Panc1 (cell line): ENCODE data around the gene MYOT. TPM values are rescaled to one million over a fixed set of nuclear protein-coding genes. Genes with fewer than 3 reads are reported as not detected.

ENCODE experiments used
- ATAC-seq: fragments of 200-7000 bp; cut with Tn5 transposase; 2 replicates; pipeline ENCODE4 v1.9.1; 2020; ENCODE audit warnings: mild to moderate bottlenecking, moderate library complexity
- BruUV-seq: library from RNA; stranded (reverse); fragments of 400-500 nt; replicated peaks from 2 replicates; lab custom pipeline; 2021; lab: Mats Ljungman, UMichigan
- CTCF ChIA-PET: fragments of 300-600 bp; sonication (Branson Sonifier 250); formaldehyde crosslinking; loops from one replicate; lab custom pipeline; 2022; ENCODE audit warnings: antibody characterized with exemption; lab: Charles Lee
- POLR2A ChIA-PET: fragments of 300-600 bp; sonication (Branson Sonifier 250); formaldehyde crosslinking; loops from one replicate; lab custom pipeline; 2022; ENCODE audit warnings: antibody characterized with exemption; lab: Charles Lee
- DNase-seq: peaks from one replicate; pipeline ENCODE4 v3.0.0-alpha.2; 2010; ENCODE audit warnings: low read depth, low spot score
- H3K27ac ChIP-seq: 2 replicates; pipeline ENCODE4 v1.5.1; 2011; ENCODE audit warnings: mild to moderate bottlenecking, low read length, inconsistent platforms
- H3K27me3 ChIP-seq: fragments of 200-500 bp; sonication (Bioruptor generic); 2 replicates; pipeline ENCODE4 v1.6.0; 2014; ENCODE audit warnings: low read length, inconsistent platforms; ENCODE audit not compliant: control insufficient read depth, insufficient read depth
- H3K36me3 ChIP-seq: fragments of 200-500 bp; sonication (Bioruptor generic); 2 replicates; pipeline ENCODE4 v1.5.1; 2014; ENCODE audit warnings: inconsistent platforms, mild to moderate bottlenecking, low read length, moderate library complexity; ENCODE audit not compliant: control insufficient read depth, insufficient read depth
- H3K4me1 ChIP-seq: 2 replicates; pipeline ENCODE4 v1.5.1; 2011; ENCODE audit warnings: inconsistent platforms, mild to moderate bottlenecking, low read length, moderate library complexity; ENCODE audit not compliant: control insufficient read depth, insufficient read depth
- H3K4me3 ChIP-seq, 2 experiments: 2 replicates each; pipeline ENCODE4 v1.5.1; 2011 to 2012; ENCODE audit warnings: low read depth in 2 of 2, low read length in 2 of 2, mild to moderate bottlenecking in 2 of 2, inconsistent platforms in 1 of 2, moderate library complexity in 1 of 2
- H3K9me3 ChIP-seq: fragments of 200-500 bp; sonication (Bioruptor generic); 2 replicates; pipeline ENCODE4 v1.5.1; 2014; ENCODE audit warnings: low read depth, mild to moderate bottlenecking, inconsistent platforms, low read length, moderate library complexity; ENCODE audit not compliant: control insufficient read depth, insufficient read depth
- CTCF ChIP-seq: fragments of 450-650 bp; IDR thresholded peaks from 2 replicates; pipeline ENCODE4 v1.5.1; 2017; ENCODE audit warnings: mild to moderate bottlenecking
- POLR2AphosphoS5 ChIP-seq: IDR thresholded peaks from 2 replicates; pipeline ENCODE4 v1.6.1; 2012; ENCODE audit warnings: mild to moderate bottlenecking, low read depth, low read length, moderate library complexity
- REST ChIP-seq, 2 experiments: IDR thresholded peaks; 2 replicates each; pipeline ENCODE4 v1.6.1; 2011 to 2012; ENCODE audit warnings: low read depth in 2 of 2, control low read depth in 1 of 2, low read length in 1 of 2, mild to moderate bottlenecking in 1 of 2, moderate library complexity in 1 of 2; ENCODE audit not compliant: insufficient read depth in 1 of 2
- SIN3A ChIP-seq: IDR thresholded peaks from 2 replicates; pipeline ENCODE4 v1.6.1; 2012; ENCODE audit warnings: low read depth, mild to moderate bottlenecking, low read length, moderate library complexity, borderline replicate concordance; ENCODE audit not compliant: insufficient read depth
- TCF7L2 ChIP-seq: IDR thresholded peaks from 2 replicates; pipeline ENCODE4 v1.6.1; 2011; ENCODE audit warnings: mild to moderate bottlenecking, low read depth, low read length, inconsistent platforms
- in situ Hi-C: cut with HindIII; loops from 2 replicates; pipeline ENCODE4 v1.10.0; 2016; ENCODE audit warnings: low sequenced_read_pairs, low pct_unique_long_range_greater_than_20kb
- intact Hi-C: fragments of 100-400 bp; cut with micrococcal nuclease; formaldehyde crosslinking; loops from one replicate; pipeline ENCODE4 v1.10.0; 2022; ENCODE audit not compliant: unreplicated experiment
- total RNA-seq: library from RNA; stranded (reverse); gene quantifications from one replicate; pipeline ENCODE4 v1.2.1, GENCODE V29; 2021; ENCODE audit not compliant: unreplicated experiment

Gene MYOT
- total RNA-seq, 1 experiment from 2014 or later: not detected

DNA sequence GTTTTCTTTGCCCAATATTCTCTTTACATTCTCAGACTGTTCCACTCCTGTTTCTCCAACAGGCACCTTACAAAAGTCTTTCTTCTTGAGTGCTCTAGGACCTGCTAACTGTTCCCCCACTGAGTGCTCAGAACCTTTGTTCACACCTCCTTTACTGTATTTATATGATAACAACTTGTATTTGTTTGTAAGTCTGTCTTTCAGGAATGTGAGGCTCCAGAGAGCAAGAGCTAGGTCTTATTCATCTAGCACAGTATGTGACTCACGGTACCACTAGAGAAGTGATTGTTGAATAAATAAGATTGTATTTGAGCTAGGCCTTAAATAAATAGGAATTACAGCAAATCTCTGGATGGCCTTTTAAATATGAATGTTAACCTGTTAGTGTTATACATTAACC is 42.5 kb upstream of the MYOT start:
- no peak overlapping the region for H3K4me3 ChIP-seq
- no peaks in the 10 kb centered on the region; the same call in 1 of the 2 replicates for H3K4me1 ChIP-seq
- TF ChIP-seq CTCF: no peak
- TF ChIP-seq REST (IDR thresholded peaks at IDR 0.05; ENCODE audit: insufficient read depth in 1 of 2, low read depth in 2 of 2, low read length in 1 of 2): no peak
- TF ChIP-seq SIN3A: no peak
- TF ChIP-seq TCF7L2: no peak
- TF ChIP-seq POLR2AphosphoS5: no peak
- intact Hi-C loops: no loop called here
- ChIA-PET CTCF (interaction anchor here (0.8 kb wide), 1 partner anchor 46 kb away, joined by 3 read pairs; no protein-coding TSS in a partner anchor), POLR2A (no interaction called here)
- no TSS peak for BruUV-seq
- no peaks in the 10 kb centered on the region for H3K36me3 ChIP-seq
- no peaks in the 10 kb centered on the region for H3K9me3 ChIP-seq
- H3K27ac ChIP-seq: no peak overlapping the region
- ATAC-seq (no peak), DNase-seq (peak; percentile 2)
- H3K27me3 ChIP-seq: no peaks in the 10 kb centered on the region
- in situ Hi-C loops: no loop called here

GRCh38 chr5:137826067-137826466 is 41.6 kb upstream of the MYOT start:
- POLR2A ChIA-PET: interaction anchor here (0.5 kb wide), 1 partner anchor 248 kb away, joined by 5 read pairs; no protein-coding TSS in a partner anchor
- Histone ChIP-seq H3K27me3 (no peaks in the 10 kb centered on the region), H3K27ac (no peak overlapping the region), H3K9me3 (no peaks in the 10 kb centered on the region), H3K36me3 (no peaks in the 10 kb centered on the region), H3K4me1 (no peaks in the 10 kb centered on the region; the same call in 1 of the 2 replicates), H3K4me3 (no peak overlapping the region)
- ATAC-seq (no peak), DNase-seq (no peak)
- CTCF ChIA-PET: no interaction called here
- TF ChIP-seq TCF7L2 (no peak), CTCF (no peak), REST (IDR thresholded peaks at IDR 0.05; ENCODE audit: insufficient read depth in 1 of 2, low read depth in 2 of 2, low read length in 1 of 2) (no peak), POLR2AphosphoS5 (no peak), SIN3A (no peak)
- intact Hi-C loops (no loop called here), in situ Hi-C loops (no loop called here)
- no TSS peak for BruUV-seq
